ENCODE data around the gene RCC2.

RCC2 gene

GRCh38 chr1:17372955-17373354, 66.5 kb downstream of the RCC2 start:
- no peak for DNase-seq (ENCODE audit: low read depth in 2 of 2)

DNA sequence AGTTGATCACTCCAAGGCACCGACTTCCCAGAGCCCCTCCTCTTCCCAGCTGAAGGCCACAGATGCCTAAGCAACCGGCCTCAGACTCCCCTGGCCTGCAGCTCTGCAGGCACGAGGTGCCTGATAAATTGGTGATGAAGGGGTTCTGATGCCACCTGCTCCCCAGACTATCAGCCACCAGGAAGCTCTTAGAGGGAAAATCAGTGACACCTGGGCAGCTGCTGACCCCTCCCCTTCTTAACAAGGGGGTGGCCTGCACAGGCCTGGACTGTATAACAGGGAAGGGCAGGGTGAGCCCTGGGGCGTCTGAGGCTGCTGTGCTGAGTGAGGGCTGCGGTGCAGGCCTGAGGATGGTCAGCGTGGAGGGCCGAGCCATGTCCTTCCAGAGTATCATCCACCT, 67.6 kb downstream of the RCC2 start, which contains the start of gene PADI6:
PADI6 (plus strand) TSS at position 301 of the 400 bp plus-strand sequence; CDS start at position 351, 50 bp downstream.
- DNase-seq (ENCODE audit: low read depth in 2 of 2) = no peak

DNA sequence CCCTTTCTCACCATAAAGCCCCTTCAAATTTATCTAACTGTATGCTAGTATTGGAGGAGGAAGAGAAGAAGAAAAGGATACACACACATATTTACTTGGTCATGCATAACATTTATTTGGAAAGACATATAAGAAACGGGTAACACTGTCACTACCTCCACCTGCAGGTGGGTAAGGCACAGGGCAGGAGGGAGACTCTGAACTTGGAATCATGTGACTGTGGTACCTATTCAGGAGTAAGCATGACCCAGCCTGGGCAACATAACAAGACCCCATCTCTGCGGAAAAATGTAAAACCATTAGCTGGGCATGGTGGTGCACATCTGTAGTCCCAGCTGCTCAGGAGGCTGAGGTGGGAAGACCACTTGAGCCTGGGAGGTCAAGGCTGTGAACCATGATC, 68.9 kb downstream of the RCC2 start:
- DNase-seq (ENCODE audit: low read depth in 2 of 2) = no peak

- no peak for DNase-seq (ENCODE audit: low read depth in 2 of 2)
Observed at GRCh38 chr1:17369466-17369865, 70.0 kb downstream of the RCC2 start.

GRCh38 chr1:17365293-17365692, 74.2 kb downstream of the RCC2 start:
- no peak for DNase-seq (ENCODE audit: low read depth in 2 of 2)

GRCh38 chr1:17363771-17364170, 75.7 kb downstream of the RCC2 start:
- DNase-seq (ENCODE audit: low read depth in 2 of 2) = no peak

- no peak for DNase-seq (ENCODE audit: low read depth in 2 of 2)
Observed at GRCh38 chr1:17363351-17363750, 76.1 kb downstream of the RCC2 start.

DNA sequence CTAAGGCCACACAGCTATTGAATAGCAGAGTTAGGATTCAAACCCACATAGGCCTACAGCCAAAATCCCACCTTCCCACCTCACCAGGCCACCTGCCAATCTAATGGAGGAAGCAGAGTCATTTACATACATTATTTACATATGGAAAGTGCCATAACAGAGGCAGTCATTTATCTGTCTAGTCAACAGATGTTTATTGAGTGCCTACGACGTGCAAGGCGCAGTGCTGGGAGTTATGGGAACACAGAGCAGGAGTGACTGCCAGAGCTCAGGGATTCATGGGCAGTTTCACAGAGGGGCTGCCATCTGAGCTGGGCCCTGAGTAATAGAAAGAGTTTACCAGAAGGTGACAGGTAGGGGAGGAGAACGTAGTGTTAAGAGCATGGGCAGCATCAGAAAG, 77.8 kb downstream of the RCC2 start:
- DNase-seq (ENCODE audit: low read depth in 2 of 2) = no peak

GRCh38 chr1:17360272-17360956, 79.1 kb downstream of the RCC2 start:
- no peak for DNase-seq (ENCODE audit: low read depth in 2 of 2)

DNA sequence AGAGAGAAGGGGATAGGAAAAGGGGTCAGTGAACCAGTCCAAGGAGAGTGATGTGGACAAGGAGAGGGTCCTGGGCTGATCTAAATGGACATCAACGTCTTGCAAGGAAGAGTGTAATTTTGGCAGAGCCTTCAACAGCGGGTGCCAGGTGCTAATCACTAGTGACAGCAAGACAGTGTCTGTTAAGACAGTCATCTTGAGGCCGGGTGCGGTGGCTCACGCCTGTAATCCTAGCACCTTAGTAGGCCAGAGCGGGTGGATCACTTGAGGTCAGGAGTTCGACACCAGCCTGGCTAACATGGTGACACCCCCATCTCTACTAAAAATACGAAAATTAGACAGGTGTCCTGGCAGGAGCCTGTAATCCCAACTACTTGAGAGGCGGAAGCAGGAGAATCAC, 79.7 kb downstream of the RCC2 start:
- DNase-seq (ENCODE audit: low read depth in 2 of 2) = no peak

DNA sequence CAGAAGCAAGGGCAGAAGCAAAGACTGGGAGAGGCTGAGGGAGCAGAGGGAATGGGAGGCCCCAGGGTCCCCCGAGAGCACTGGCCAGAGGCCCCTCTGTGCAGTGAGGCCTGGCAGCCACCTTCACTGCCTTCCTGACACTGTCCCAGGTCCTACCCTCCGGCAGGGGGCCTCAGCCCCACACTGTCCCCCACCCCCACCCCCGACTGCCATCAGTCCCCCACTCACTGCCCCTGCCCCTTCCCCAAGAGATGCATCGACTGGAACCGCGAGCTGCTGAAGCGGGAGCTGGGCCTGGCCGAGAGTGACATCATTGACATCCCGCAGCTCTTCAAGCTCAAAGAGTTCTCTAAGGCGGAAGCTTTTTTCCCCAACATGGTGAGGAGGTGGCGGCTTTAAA, 80.4 kb downstream of the RCC2 start:
- DNase-seq (ENCODE audit: low read depth in 2 of 2) = no peak

- DNase-seq (ENCODE audit: low read depth in 2 of 2) = no peak
Observed at GRCh38 chr1:17358557-17358956, 80.9 kb downstream of the RCC2 start.
